Epithelial cell of esophagus (primary cell): ENCODE results near the gene UNKL.

ENCODE experiments used
- DNase-seq: peaks from one replicate; pipeline ENCODE4 v3.0.0; 2010; ENCODE audit warnings: low read depth
- H3K4me3 ChIP-seq: 2 replicates; pipeline ENCODE4 v1.5.1; 2011; ENCODE audit warnings: mild to moderate bottlenecking, low read length, control low read depth
- CTCF ChIP-seq: IDR thresholded peaks from 2 replicates; pipeline ENCODE4 v1.5.1; 2011; ENCODE audit warnings: low read depth, mild to moderate bottlenecking, low read length, control low read depth, inconsistent platforms; ENCODE audit not compliant: insufficient read depth; ENCODE audit errors: missing control alignments

UNKL gene

GRCh38 chr16:1346422-1347285 is 67.8 kb downstream of the UNKL start:
- DNase-seq = no peak
- TF ChIP-seq CTCF = no peak
- no peak overlapping the region for H3K4me3 ChIP-seq

GRCh38 chr16:1345651-1346421 is 68.7 kb downstream of the UNKL start:
- no peak overlapping the region for H3K4me3 ChIP-seq
- TF ChIP-seq CTCF = no peak
- DNase-seq = no peak

GRCh38 chr16:1345087-1345486 is 69.4 kb downstream of the UNKL start:
- no peak overlapping the region for H3K4me3 ChIP-seq
- TF ChIP-seq CTCF = no peak
- no peak for DNase-seq

- TF ChIP-seq CTCF = no peak
- no peak overlapping the region for H3K4me3 ChIP-seq
- no peak for DNase-seq
These were observed 70.0 kb downstream of the UNKL start for GRCh38 chr16:1344499-1344898.

- peak overlapping the region; percentile 20 for H3K4me3 ChIP-seq
- TF ChIP-seq CTCF = no peak
- no peak for DNase-seq
These were observed 70.9 kb downstream of the UNKL start for GRCh38 chr16:1343428-1344242.

GRCh38 chr16:1342526-1343427 is 71.7 kb downstream of the UNKL start:
- H3K4me3 ChIP-seq = peak overlapping the region; percentile 20
- peak; percentile 12 for TF ChIP-seq CTCF
- peak; percentile 98 for DNase-seq
